ENCODE results near the gene DUSP11.
A peak's percentile ranks its signal among the peaks of the same experiment; 100 is the strongest.

DNA sequence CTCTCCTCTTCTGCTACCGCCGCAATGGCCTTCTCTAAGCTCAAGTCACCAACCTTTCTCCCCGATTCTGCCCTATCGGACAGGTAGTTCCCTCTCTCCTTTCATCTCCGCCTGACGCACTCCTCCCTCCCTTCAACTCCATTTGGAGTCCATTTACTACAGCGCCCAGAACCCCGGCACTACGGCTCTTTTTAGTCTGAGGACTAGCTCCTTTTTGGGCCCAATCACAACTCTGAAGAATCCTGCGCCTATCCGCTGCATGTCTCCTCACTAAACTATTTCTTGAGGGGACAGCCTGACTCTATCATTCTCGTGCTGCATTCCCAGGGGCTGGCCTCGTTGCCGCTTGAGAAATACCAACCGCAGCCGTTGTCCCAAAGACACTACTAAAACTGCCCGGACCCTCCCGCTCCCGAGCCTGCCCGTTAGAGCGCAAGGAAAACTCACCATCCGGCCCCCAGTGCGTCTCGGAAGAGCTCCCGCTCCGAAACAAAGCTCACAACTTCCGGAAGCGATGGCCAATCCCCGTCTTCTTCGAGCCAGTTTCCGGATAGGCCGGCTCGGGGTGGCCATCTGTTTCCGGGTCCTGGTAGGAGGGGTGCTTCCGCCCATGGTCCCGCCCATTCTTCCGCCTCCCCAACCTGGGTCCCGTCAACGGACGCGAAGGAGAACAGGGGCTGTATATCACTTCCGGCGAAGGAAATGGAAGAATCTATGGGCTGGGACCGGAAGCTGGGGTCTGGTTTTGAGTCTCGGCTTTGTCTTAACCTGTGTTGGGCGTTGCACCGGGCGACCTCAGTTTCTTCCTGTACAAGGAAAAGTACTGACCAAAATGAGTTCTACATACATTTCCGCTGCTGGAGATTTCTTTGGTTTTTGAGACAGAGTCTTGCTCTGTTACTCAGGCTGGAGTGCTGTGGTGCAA lies 42.8 kb downstream of the DUSP11 start, which contains the start of gene TPRKB:
- TF ChIP-seq, protein P1, sequence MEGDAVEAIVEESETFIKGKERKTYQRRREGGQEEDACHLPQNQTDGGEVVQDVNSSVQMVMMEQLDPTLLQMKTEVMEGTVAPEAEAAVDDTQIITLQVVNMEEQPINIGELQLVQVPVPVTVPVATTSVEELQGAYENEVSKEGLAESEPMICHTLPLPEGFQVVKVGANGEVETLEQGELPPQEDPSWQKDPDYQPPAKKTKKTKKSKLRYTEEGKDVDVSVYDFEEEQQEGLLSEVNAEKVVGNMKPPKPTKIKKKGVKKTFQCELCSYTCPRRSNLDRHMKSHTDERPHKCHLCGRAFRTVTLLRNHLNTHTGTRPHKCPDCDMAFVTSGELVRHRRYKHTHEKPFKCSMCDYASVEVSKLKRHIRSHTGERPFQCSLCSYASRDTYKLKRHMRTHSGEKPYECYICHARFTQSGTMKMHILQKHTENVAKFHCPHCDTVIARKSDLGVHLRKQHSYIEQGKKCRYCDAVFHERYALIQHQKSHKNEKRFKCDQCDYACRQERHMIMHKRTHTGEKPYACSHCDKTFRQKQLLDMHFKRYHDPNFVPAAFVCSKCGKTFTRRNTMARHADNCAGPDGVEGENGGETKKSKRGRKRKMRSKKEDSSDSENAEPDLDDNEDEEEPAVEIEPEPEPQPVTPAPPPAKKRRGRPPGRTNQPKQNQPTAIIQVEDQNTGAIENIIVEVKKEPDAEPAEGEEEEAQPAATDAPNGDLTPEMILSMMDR (IDR thresholded peaks at IDR 0.05 in 2 of 3, conservative IDR thresholded peaks at IDR 0.05 in 1 of 3; ENCODE audit: borderline replicate concordance in 1 of 3, insufficient read depth in 1 of 3, low read depth in 2 of 3, low read length in 2 of 3) = no peak
- TF ChIP-seq YY1 (IDR thresholded peaks at IDR 0.05; ENCODE audit: extremely low read depth, insufficient replicate concordance, low read depth, low read length) (peak; percentile 83), EZH2 (IDR thresholded peaks at IDR 0.05) (no peak)

All from HCT116 (cell line).